Ovary (tissue), 3 donors: ENCODE data around the gene RPS6KA3.

ENCODE experiments used
- POLR2A ChIP-seq: fragments of 450-650 bp; IDR thresholded peaks from one replicate; pipeline ENCODE4 v1.6.1; 2017; ENCODE audit warnings: antibody characterized with exemption, mild to moderate bottlenecking, moderate library complexity
- TF ChIP-seq, protein P1 (sequence below), 3 donors: fragments of 450-650 bp in 2 of 3; fragments of 200-600 bp in 1 of 3; IDR thresholded peaks; one replicate each; pipeline versions ENCODE4 v1.5.1 to v1.8.0; 2016 to 2022; ENCODE audit warnings: antibody characterized with exemption in 3 of 3, mild to moderate bottlenecking in 1 of 3
- donor health status: DM: no; HTN: no; CAD: no.

- no peak for TF ChIP-seq POLR2A
- TF ChIP-seq, protein P1, sequence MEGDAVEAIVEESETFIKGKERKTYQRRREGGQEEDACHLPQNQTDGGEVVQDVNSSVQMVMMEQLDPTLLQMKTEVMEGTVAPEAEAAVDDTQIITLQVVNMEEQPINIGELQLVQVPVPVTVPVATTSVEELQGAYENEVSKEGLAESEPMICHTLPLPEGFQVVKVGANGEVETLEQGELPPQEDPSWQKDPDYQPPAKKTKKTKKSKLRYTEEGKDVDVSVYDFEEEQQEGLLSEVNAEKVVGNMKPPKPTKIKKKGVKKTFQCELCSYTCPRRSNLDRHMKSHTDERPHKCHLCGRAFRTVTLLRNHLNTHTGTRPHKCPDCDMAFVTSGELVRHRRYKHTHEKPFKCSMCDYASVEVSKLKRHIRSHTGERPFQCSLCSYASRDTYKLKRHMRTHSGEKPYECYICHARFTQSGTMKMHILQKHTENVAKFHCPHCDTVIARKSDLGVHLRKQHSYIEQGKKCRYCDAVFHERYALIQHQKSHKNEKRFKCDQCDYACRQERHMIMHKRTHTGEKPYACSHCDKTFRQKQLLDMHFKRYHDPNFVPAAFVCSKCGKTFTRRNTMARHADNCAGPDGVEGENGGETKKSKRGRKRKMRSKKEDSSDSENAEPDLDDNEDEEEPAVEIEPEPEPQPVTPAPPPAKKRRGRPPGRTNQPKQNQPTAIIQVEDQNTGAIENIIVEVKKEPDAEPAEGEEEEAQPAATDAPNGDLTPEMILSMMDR (IDR thresholded peaks at IDR 0.05) = no peak
Measured at GRCh38 chrX:20221902-20222301, 44.8 kb downstream of the RPS6KA3 start.
